ENCODE measurements around the gene HMGCS2. TPM values are rescaled to one million over a fixed set of nuclear protein-coding genes. Genes with fewer than 3 reads are reported as not detected.

Gene HMGCS2
- polyA plus RNA-seq, 1 of the 3 experiments (the other 2 are of a cell fraction), result not detected

- ChIA-PET POLR2A (no interaction called here), CTCF (interaction anchor here (1.1 to 2.2 kb wide), 3 partner anchors 13 to 121 kb away, joined by 3 to 15 read pairs (median 3); no protein-coding TSS in a partner anchor)
- H3K9ac ChIP-seq, result no peak overlapping the region
- WGBS (ENCODE audit: low lambda C conversion rate), result 28% methylated on average over 6 of the region's 6 CpGs
- no peak overlapping the region for H3K4me3 ChIP-seq (ENCODE audit: low read depth in 2 of 2, low read length in 1 of 2)
- no peaks in the 10 kb centered on the region for H3F3A ChIP-seq (replicated peaks; ENCODE audit: insufficient read depth)
- H3K4me1 ChIP-seq (ENCODE audit: control insufficient read depth in 1 of 2, insufficient read depth in 2 of 2, low read depth in 1 of 2, low read length in 1 of 2), result peaks cover 0 to 11% of the 10 kb centered on the region in 2 experiments; a peak in 1 of 4 replicates
- no peaks in the 10 kb centered on the region for H3K79me2 ChIP-seq (ENCODE audit: insufficient read depth)
- TF ChIP-seq RXRA (IDR thresholded peaks at IDR 0.05; ENCODE audit: borderline replicate concordance, low read depth) (no peak), NFIC (IDR thresholded peaks at IDR 0.05; ENCODE audit: borderline replicate concordance) (no peak), RCOR1 (IDR thresholded peaks at IDR 0.05; ENCODE audit: low read length) (no peak), TAF1 (IDR thresholded peaks at IDR 0.05; ENCODE audit: borderline replicate concordance, low read depth, low read length) (no peak), FOXM1 (IDR thresholded peaks at IDR 0.05; ENCODE audit: low read depth) (no peak), MAX (IDR thresholded peaks at IDR 0.05; ENCODE audit: low read depth) (no peak), TCF12 (IDR thresholded peaks at IDR 0.05) (no peak), MXI1 (IDR thresholded peaks at IDR 0.05; ENCODE audit: low read depth, low read length) (no peak)
- TF ChIP-seq, protein P1, sequence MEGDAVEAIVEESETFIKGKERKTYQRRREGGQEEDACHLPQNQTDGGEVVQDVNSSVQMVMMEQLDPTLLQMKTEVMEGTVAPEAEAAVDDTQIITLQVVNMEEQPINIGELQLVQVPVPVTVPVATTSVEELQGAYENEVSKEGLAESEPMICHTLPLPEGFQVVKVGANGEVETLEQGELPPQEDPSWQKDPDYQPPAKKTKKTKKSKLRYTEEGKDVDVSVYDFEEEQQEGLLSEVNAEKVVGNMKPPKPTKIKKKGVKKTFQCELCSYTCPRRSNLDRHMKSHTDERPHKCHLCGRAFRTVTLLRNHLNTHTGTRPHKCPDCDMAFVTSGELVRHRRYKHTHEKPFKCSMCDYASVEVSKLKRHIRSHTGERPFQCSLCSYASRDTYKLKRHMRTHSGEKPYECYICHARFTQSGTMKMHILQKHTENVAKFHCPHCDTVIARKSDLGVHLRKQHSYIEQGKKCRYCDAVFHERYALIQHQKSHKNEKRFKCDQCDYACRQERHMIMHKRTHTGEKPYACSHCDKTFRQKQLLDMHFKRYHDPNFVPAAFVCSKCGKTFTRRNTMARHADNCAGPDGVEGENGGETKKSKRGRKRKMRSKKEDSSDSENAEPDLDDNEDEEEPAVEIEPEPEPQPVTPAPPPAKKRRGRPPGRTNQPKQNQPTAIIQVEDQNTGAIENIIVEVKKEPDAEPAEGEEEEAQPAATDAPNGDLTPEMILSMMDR (IDR thresholded peaks at IDR 0.05), result no peak
- TF ChIP-seq, protein P2, sequence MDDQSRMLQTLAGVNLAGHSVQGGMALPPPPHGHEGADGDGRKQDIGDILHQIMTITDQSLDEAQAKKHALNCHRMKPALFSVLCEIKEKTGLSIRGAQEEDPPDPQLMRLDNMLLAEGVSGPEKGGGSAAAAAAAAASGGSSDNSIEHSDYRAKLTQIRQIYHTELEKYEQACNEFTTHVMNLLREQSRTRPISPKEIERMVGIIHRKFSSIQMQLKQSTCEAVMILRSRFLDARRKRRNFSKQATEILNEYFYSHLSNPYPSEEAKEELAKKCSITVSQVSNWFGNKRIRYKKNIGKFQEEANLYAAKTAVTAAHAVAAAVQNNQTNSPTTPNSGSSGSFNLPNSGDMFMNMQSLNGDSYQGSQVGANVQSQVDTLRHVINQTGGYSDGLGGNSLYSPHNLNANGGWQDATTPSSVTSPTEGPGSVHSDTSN (IDR thresholded peaks at IDR 0.05), result no peak
- TF ChIP-seq, protein P3, sequence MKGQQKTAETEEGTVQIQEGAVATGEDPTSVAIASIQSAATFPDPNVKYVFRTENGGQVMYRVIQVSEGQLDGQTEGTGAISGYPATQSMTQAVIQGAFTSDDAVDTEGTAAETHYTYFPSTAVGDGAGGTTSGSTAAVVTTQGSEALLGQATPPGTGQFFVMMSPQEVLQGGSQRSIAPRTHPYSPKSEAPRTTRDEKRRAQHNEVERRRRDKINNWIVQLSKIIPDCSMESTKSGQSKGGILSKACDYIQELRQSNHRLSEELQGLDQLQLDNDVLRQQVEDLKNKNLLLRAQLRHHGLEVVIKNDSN (IDR thresholded peaks at IDR 0.05; ENCODE audit: borderline replicate concordance, low read depth), result no peak
- no peaks in the 10 kb centered on the region for H3K9me2 ChIP-seq
- H3K27ac ChIP-seq (ENCODE audit: low read depth in 2 of 2, low read length in 1 of 2), result no peak overlapping the region
- no peaks in the 10 kb centered on the region for H3K36me3 ChIP-seq (replicated peaks in 1 of 2; ENCODE audit: control insufficient read depth in 1 of 2, insufficient read depth in 2 of 2, low read length in 1 of 2)
- H4K20me1 ChIP-seq (ENCODE audit: insufficient read depth), result no peaks in the 10 kb centered on the region
- H3K9me3 ChIP-seq, result no peaks in the 10 kb centered on the region
- H3K27me3 ChIP-seq (ENCODE audit: insufficient read depth), result 0 out of 2 replicates have a peak, but pooled peaks cover 5% of the 10 kb centered on the region
- no peak overlapping the region for H3K4me2 ChIP-seq
- DNase-seq, result no peak
- H2AFZ ChIP-seq (ENCODE audit: low read depth), result no peak overlapping the region
Measured at GRCh38 chr1:119764220-119764619, 4.5 kb downstream of the HMGCS2 start.

DNA sequence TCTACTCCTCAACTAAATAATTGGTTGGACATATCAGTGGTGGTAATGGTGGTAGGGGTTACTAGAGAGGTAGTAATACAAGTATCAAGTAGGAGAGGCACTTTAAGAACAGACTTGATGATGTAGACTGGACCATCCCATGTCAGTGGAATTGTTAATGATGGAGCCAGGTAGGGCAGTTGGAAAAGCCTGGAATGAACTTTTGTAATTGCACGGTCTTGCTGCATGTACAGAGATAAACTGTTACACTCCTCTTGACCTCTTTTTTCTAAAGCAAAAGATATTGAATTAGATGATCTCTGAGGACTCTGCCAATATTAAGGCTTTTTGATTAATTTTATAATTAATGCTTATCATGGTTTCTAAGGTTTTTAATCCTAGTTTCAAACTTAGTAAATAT lies 5.8 kb downstream of the HMGCS2 start:
- DNase-seq, result no peak
- ChIA-PET POLR2A (interaction anchor here (0.7 kb wide), 1 partner anchor 81 kb away, joined by 3 read pairs; no protein-coding TSS in a partner anchor), CTCF (interaction anchor here (2.2 kb wide), 1 partner anchor 19 kb away, joined by 15 read pairs; no protein-coding TSS in a partner anchor)
- peaks cover 0 to 9% of the 10 kb centered on the region in 2 experiments; a peak in 1 of 4 replicates for H3K4me1 ChIP-seq (ENCODE audit: control insufficient read depth in 1 of 2, insufficient read depth in 2 of 2, low read depth in 1 of 2, low read length in 1 of 2)
- WGBS (ENCODE audit: low lambda C conversion rate), result 40% methylated on average over 1 of the region's 1 CpG
- 0 out of 2 replicates have a peak, but pooled peaks cover 5% of the 10 kb centered on the region for H3K27me3 ChIP-seq (ENCODE audit: insufficient read depth)
- H3F3A ChIP-seq (replicated peaks; ENCODE audit: insufficient read depth), result no peaks in the 10 kb centered on the region
- H3K79me2 ChIP-seq (ENCODE audit: insufficient read depth), result no peaks in the 10 kb centered on the region
- no peak overlapping the region for H2AFZ ChIP-seq (ENCODE audit: low read depth)
- no peak overlapping the region for H3K4me3 ChIP-seq (ENCODE audit: low read depth in 2 of 2, low read length in 1 of 2)
- H3K9ac ChIP-seq, result no peak overlapping the region
- H3K9me3 ChIP-seq, result no peaks in the 10 kb centered on the region
- H4K20me1 ChIP-seq (ENCODE audit: insufficient read depth), result no peaks in the 10 kb centered on the region
- H3K36me3 ChIP-seq (replicated peaks in 1 of 2; ENCODE audit: control insufficient read depth in 1 of 2, insufficient read depth in 2 of 2, low read length in 1 of 2), result no peaks in the 10 kb centered on the region
- H3K9me2 ChIP-seq, result no peaks in the 10 kb centered on the region
- no peak overlapping the region for H3K27ac ChIP-seq (ENCODE audit: low read depth in 2 of 2, low read length in 1 of 2)
- H3K4me2 ChIP-seq, result no peak overlapping the region
- TF ChIP-seq, protein P2 (IDR thresholded peaks at IDR 0.05), result no peak
- TF ChIP-seq FOSL2 (IDR thresholded peaks at IDR 0.05; ENCODE audit: borderline replicate concordance, low read depth) (no peak), TAF1 (IDR thresholded peaks at IDR 0.05; ENCODE audit: borderline replicate concordance, low read depth, low read length) (no peak), FOXM1 (IDR thresholded peaks at IDR 0.05; ENCODE audit: low read depth) (no peak), SIN3A (IDR thresholded peaks at IDR 0.05; ENCODE audit: borderline replicate concordance, low read depth, low read length) (no peak), GABPA (IDR thresholded peaks at IDR 0.05; ENCODE audit: low read depth) (no peak)
- TF ChIP-seq, protein P4, sequence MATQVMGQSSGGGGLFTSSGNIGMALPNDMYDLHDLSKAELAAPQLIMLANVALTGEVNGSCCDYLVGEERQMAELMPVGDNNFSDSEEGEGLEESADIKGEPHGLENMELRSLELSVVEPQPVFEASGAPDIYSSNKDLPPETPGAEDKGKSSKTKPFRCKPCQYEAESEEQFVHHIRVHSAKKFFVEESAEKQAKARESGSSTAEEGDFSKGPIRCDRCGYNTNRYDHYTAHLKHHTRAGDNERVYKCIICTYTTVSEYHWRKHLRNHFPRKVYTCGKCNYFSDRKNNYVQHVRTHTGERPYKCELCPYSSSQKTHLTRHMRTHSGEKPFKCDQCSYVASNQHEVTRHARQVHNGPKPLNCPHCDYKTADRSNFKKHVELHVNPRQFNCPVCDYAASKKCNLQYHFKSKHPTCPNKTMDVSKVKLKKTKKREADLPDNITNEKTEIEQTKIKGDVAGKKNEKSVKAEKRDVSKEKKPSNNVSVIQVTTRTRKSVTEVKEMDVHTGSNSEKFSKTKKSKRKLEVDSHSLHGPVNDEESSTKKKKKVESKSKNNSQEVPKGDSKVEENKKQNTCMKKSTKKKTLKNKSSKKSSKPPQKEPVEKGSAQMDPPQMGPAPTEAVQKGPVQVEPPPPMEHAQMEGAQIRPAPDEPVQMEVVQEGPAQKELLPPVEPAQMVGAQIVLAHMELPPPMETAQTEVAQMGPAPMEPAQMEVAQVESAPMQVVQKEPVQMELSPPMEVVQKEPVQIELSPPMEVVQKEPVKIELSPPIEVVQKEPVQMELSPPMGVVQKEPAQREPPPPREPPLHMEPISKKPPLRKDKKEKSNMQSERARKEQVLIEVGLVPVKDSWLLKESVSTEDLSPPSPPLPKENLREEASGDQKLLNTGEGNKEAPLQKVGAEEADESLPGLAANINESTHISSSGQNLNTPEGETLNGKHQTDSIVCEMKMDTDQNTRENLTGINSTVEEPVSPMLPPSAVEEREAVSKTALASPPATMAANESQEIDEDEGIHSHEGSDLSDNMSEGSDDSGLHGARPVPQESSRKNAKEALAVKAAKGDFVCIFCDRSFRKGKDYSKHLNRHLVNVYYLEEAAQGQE (IDR thresholded peaks at IDR 0.05; ENCODE audit: low read depth, low read length), result no peak
- TF ChIP-seq, protein P5, sequence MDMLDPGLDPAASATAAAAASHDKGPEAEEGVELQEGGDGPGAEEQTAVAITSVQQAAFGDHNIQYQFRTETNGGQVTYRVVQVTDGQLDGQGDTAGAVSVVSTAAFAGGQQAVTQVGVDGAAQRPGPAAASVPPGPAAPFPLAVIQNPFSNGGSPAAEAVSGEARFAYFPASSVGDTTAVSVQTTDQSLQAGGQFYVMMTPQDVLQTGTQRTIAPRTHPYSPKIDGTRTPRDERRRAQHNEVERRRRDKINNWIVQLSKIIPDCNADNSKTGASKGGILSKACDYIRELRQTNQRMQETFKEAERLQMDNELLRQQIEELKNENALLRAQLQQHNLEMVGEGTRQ (IDR thresholded peaks at IDR 0.05; ENCODE audit: borderline replicate concordance, low read depth, low read length), result no peak

Data from SK-N-SH (cell line).